KOPT-K1 (cell line): ENCODE measurements around the gene P3H3.
A peak's percentile ranks its signal among the peaks of the same experiment; 100 is the strongest.
"Not testable (repeated sequence)": the region's sequence is repeated elsewhere in the genome, so short reads cannot be mapped to it uniquely, and the experiment has no call there.

ENCODE experiments used
- H3K27ac ChIP-seq: fragments of 200-600 bp; sonication (generic); 2 replicates; pipeline ENCODE4 v1.5.1; 2016; ENCODE audit warnings: antibody characterized with exemption, mild to moderate bottlenecking, low read depth, low read length; ENCODE audit not compliant: poor library complexity, severe bottlenecking
- H3K36me3 ChIP-seq: fragments of 200-600 bp; sonication (generic); 2 replicates; pipeline ENCODE4 v1.5.1; 2017; ENCODE audit warnings: antibody characterized with exemption, mild to moderate bottlenecking, low read length, moderate library complexity; ENCODE audit not compliant: insufficient read depth
- H3K9me3 ChIP-seq: fragments of 200-600 bp; sonication (generic); 2 replicates; pipeline ENCODE4 v1.5.1; 2017; ENCODE audit warnings: antibody characterized with exemption, low read length, mild to moderate bottlenecking; ENCODE audit not compliant: insufficient read depth, poor library complexity, severe bottlenecking

The P3H3 gene

DNA sequence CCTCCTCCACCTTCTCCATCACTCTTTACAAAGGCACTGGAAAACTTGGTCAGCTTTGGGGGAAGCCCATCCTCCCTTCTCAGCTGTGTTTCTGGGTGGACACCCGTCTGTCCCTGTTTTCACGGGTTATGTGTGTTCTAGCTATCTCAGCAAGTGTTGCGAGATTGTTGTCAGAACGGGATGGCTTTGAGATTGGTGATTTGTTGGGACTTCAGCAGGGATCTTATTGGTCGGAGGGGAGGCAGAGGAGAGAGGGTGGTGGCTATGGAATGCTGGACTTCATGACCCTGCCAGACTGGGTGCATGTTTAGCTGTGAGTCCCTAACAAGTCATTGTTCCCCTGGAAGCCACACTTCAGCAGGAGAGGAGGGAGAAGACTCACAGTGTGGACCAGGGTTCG is 25.8 kb downstream of the P3H3 start:
- Histone ChIP-seq H3K36me3 (peaks cover 67% of the 10 kb centered on the region), H3K9me3 (no peaks in the 10 kb centered on the region), H3K27ac (no peak overlapping the region)

DNA sequence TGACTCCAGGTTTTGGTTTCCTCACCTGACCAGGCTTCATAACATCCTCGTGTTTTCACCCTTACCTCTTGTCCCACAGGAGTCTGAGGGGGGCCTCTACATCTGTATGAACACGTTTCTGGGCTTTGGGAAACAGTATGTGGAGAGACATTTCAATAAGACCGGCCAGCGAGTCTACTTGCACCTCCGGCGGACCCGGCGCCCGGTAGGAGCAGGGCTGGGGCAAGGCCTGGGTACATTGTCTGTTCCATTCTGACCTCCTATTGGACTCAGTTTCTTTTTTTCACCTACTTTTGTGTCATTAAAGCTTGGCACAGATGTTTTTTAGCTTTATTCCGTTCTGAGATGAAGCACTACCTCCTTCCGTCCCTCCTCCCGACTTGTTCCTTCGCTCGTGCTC is 27.1 kb downstream of the P3H3 start:
- H3K27ac ChIP-seq, result no peak overlapping the region
- H3K36me3 ChIP-seq, result peaks cover 67% of the 10 kb centered on the region
- no peaks in the 10 kb centered on the region for H3K9me3 ChIP-seq

DNA sequence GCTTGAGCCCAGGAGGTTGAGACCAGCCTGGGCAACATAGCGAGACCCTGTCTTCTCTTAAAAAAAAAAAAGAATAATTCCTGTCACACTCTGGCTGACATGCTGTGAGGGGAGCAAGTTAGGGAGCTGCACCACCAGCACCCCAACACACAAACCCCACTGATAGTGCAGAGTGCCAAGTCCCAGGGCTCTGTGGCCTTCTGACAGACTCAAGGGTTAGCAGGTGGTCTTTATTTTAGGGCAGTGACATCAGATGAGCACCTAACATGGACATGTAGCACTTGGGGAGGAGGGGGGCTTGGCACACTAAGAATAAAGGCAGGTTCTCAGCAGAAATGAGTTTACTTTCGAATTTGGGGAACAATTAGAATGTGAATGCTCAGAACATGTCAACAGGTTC is 30.6 kb downstream of the P3H3 start:
- H3K36me3 ChIP-seq, result peaks cover 98% of the 10 kb centered on the region
- H3K27ac ChIP-seq, result no peak overlapping the region
- no peaks in the 10 kb centered on the region for H3K9me3 ChIP-seq

DNA sequence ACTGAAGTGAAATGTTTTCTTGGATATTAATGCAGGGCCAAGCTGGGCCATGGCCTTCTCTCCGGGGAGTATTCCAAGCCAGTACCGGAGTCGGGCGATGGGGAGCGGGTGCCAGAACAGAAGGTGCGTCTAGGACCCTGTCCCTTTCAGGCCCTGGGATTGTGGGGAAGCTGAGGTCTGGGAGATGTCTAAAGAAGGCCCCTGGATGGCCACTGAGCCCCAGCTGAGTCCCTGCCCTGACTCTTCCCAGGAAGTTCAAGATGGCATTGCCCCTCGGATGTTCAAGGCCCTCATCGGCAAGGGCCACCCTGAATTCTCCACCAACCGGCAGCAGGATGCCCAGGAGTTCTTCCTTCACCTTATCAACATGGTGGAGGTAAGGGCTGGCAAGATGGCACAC is 31.9 kb downstream of the P3H3 start:
- Histone ChIP-seq H3K9me3 (no peaks in the 10 kb centered on the region), H3K36me3 (peaks cover 100% of the 10 kb centered on the region), H3K27ac (no peak overlapping the region)

DNA sequence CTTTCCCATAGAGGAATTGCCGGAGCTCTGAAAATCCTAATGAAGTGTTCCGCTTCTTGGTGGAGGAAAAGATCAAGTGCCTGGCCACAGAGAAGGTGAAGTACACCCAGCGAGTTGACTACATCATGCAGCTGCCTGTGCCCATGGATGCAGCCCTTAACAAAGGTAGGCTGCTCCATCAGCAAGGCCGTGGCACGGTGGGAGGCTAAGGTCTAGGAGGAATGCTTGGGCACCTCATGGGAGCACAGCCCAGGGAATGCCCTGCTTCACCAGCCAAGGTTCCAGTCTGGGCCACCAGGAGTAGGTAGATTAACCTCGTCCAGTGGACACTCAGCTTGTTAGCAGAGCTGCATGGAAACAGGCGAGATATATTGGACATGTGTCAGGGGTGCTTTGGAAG is 32.7 kb downstream of the P3H3 start:
- H3K9me3 ChIP-seq, result no peaks in the 10 kb centered on the region
- H3K36me3 ChIP-seq, result peaks cover 100% of the 10 kb centered on the region
- no peak overlapping the region for H3K27ac ChIP-seq

DNA sequence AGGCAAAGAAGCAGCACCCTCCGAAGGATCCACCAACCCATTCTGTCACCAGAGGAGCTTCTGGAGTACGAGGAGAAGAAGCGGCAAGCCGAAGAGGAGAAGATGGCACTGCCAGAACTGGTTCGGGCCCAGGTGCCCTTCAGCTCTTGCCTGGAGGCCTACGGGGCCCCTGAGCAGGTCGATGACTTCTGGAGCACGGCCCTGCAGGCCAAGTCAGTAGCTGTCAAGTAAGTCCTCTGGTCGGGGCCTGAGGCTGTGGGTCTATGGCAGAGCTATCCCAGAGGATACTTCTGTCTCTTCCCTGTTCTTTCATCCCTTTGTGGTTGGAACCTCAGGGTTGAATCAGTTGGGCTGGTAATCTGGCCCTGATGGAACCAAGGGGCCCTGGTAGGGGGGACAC is 33.2 kb downstream of the P3H3 start:
- no peak overlapping the region for H3K27ac ChIP-seq
- H3K9me3 ChIP-seq, result no peaks in the 10 kb centered on the region
- H3K36me3 ChIP-seq, result peaks cover 100% of the 10 kb centered on the region

DNA sequence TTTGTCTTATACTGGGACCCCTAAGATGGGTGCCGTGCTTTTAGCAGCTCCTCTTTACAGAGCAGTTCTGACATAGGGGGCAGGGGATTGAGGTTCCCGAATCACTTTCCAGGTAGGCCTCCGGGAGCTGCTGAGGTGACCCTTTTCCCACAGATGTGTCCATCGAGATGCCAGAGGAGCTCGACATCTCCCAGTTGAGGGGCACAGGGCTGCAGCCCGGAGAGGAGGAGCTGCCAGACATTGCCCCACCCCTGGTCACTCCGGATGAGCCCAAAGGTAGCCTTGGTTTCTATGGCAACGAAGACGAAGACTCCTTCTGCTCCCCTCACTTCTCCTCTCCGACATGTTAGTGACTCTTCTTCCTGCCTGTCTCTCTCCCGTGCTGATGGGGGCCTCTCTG is 34.8 kb downstream of the P3H3 start:
- Histone ChIP-seq H3K36me3 (peaks cover 83% of the 10 kb centered on the region), H3K9me3 (no peaks in the 10 kb centered on the region), H3K27ac (no peak overlapping the region)

DNA sequence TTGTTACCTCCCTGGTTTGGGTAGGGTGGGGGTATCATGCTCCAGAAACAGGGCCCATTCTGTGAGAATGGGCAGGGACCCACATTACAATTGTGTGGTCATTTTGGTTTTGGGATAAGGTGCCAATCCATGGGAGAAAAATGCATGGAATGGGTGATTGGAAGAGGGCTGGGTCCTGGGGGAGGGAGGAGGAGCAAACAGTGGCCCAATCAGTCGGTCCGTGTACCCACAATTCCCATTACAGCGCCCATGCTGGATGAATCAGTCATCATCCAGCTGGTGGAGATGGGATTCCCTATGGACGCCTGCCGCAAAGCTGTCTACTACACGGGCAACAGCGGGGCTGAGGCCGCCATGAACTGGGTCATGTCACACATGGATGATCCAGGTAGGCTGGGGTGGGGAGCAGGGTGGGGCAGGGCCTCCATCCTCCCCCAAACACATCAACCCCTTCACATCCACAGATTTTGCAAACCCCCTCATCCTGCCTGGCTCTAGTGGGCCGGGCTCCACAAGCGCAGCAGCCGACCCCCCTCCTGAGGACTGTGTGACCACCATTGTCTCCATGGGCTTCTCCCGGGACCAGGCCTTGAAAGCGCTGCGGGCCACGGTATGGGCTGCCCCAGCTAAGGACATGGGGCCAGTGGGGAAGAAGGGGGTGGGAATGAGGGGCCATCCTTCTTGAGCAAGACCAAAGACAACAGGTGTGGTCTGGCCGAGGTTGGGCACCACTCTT is 35.5 kb downstream of the P3H3 start:
- Histone ChIP-seq H3K9me3 (no peaks in the 10 kb centered on the region), H3K27ac (no peak overlapping the region), H3K36me3 (peaks cover 77% of the 10 kb centered on the region)

DNA sequence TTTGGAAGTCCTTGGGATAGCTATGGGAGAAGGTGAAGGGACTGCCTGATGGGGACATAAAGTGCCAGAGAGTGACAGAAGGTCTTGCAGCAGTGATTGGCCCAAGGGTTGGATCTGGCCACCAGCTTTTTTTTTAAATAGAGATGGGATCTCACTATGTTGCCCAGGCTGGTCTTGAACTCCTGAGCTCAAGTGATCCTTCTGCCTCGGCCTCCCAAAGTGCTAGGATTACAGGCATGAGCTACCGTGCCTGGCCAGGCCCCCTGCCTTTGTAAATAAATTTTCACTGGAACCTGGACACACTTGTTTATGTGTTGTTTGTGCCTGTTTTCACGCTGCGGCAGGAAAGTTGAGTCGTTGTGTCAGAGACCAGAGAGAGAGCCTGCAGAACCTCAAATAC is 37.1 kb downstream of the P3H3 start:
- H3K9me3 ChIP-seq, H3K27ac ChIP-seq: not testable (repeated sequence)
- H3K36me3 ChIP-seq, result peaks cover 77% of the 10 kb centered on the region

DNA sequence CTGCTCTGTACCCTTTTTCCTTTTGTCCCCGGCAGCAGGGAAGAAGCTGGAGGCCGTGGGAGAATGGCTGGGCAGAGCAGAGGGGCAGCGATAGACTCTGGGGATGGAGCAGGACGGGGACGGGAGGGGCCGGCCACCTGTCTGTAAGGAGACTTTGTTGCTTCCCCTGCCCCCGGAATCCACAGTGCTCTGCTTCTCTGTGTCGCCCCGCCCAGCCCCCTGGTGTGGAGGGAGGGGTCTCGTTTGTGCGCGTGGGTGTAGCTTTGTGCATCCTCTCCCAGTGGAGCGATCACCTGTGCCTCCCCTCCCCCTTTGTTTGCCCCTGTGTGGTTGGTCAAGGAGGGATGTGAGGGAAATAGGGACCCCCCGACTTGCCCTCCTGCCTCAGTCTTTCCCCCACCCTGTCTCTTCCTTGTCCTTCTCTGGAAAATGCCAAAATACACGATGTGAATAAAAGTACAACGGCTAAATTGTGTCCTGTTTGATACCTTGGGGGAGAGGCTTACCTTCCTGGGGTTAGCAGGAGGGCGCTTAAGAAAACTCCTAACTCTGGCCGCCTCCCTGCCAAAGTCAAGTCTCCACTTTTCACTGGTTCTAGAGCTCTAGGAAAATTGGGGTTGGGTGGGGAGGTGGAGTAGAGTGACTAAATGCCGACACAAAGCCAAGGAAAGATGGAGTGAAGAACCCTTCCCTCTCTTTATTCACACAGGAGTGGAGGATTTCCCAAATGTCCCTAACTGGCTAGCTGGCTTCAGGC is 38.1 kb downstream of the P3H3 start:
- peaks cover 77% of the 10 kb centered on the region for H3K36me3 ChIP-seq
- H3K9me3 ChIP-seq, result no peaks in the 10 kb centered on the region
- H3K27ac ChIP-seq, result no peak overlapping the region

DNA sequence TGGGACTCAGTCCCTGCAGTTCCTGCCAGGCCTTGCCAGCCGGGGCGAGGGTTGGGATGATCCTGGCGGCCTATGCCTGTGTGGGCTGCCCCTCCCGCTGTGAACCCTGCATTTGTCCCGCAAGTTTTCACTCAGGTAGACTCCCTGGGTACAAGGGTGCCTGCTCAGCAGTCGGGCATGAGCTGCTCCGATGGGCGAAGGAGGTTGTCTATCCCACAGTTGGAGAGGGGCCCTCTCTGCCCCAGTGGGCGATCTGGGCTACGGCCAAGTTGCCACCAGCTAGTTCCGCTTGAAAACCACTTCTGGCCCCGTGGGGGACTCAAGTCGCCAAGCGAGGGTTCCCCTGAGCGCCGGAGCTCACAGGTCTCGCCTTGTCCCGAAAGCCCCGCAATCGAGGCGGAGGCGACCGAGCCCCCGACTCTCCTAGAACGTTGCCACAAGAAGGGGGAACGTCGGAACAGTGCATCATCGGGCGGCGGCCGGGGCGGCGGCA is 38.8 kb downstream of the P3H3 start:
- H3K36me3 ChIP-seq, result peaks cover 77% of the 10 kb centered on the region
- peak overlapping the region; percentile 95 for H3K27ac ChIP-seq
- no peaks in the 10 kb centered on the region for H3K9me3 ChIP-seq

DNA sequence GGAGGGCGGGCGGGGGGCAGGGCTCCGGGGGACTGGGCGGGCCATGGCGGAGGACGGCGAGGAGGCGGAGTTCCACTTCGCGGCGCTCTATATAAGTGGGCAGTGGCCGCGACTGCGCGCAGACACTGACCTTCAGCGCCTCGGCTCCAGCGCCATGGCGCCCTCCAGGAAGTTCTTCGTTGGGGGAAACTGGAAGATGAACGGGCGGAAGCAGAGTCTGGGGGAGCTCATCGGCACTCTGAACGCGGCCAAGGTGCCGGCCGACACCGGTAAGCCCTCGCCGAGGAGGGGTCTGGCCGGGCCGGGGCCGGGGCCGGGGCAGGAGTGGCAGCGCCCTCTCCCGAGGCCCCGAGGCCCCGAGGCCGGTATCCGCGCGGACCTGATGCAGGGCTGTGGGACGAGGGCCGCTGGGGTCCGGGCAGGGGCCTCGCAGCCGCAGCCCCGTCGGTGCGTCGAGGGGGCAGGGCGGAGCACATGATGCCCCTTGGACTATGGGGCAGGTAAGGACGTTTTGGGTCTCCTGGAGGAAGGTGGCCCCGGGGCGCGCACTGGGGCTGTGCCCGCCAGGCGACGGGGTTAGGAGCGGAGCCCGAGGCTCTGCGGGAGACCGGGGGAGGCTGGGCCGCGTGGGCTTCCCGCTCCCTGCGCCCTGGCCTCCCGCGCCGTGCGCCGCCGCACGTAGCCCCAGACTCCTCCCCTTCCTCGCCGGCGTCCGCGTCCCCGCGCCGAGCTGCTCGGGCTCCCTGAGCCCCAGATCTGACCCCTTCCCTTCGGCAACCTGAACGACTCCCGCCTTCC is 39.4 kb downstream of the P3H3 start, which contains the start of gene TPI1:
TSS of gene TPI1 (plus strand) at position 119 of the 798 bp plus-strand sequence. CDS start at position 155, 36 bp downstream.
- no peaks in the 10 kb centered on the region for H3K9me3 ChIP-seq
- H3K27ac ChIP-seq, result peak within 1 kb of the TSS; percentile 95
- H3K36me3 ChIP-seq, result peaks cover 73% of the 10 kb centered on the region

DNA sequence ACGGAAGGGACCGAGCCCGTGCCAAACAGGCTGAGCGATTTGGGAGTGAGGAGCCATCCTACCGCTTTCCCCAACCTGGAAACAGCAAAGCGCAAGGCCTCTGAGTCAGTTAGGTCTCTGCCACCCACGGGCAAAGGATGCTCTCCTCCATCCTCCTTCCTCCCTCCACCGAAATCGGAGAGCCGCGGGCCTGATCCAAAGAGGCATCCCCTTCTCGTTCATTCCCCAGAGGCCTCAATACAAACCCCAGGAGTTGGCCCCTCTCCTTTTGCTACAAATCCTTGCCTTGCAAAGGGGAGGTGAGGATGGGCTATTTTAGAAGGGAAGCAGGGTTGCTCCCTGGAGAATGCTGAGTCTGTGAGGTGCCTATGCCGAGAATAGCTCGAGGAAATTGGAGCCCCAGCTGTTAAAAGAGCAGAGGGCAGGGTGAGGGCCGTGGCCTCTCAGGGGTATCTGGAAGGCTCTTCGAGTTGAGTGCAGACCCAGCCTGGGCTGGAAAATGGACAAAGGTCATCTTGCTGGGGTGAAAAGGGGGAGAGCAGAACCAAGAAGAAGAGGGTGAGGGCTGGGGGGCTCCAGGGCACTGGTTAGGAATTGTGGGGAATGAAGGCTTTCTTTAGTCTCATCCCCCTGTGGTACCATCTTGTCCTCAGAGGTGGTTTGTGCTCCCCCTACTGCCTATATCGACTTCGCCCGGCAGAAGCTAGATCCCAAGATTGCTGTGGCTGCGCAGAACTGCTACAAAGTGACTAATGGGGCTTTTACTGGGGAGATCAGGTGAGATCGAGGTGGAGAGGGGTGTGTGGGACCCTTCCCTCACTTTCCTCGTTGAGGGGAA is 40.2 kb downstream of the P3H3 start:
- Histone ChIP-seq H3K27ac (peak overlapping the region; percentile 95), H3K9me3 (no peaks in the 10 kb centered on the region), H3K36me3 (peaks cover 65% of the 10 kb centered on the region)
